Measurements from ENCODE around the gene SPTBN2.

- TF ChIP-seq CTCF (IDR thresholded peaks at IDR 0.05 in 2 of 3, conservative IDR thresholded peaks at IDR 0.05 in 1 of 3; ENCODE audit: borderline replicate concordance in 1 of 3, insufficient read depth in 1 of 3, low read depth in 2 of 3, low read length in 2 of 3) (no peak), SRF (IDR thresholded peaks at IDR 0.05; ENCODE audit: low read depth) (no peak), EZH2 (IDR thresholded peaks at IDR 0.05) (no peak)
- TF ChIP-seq, protein P1, sequence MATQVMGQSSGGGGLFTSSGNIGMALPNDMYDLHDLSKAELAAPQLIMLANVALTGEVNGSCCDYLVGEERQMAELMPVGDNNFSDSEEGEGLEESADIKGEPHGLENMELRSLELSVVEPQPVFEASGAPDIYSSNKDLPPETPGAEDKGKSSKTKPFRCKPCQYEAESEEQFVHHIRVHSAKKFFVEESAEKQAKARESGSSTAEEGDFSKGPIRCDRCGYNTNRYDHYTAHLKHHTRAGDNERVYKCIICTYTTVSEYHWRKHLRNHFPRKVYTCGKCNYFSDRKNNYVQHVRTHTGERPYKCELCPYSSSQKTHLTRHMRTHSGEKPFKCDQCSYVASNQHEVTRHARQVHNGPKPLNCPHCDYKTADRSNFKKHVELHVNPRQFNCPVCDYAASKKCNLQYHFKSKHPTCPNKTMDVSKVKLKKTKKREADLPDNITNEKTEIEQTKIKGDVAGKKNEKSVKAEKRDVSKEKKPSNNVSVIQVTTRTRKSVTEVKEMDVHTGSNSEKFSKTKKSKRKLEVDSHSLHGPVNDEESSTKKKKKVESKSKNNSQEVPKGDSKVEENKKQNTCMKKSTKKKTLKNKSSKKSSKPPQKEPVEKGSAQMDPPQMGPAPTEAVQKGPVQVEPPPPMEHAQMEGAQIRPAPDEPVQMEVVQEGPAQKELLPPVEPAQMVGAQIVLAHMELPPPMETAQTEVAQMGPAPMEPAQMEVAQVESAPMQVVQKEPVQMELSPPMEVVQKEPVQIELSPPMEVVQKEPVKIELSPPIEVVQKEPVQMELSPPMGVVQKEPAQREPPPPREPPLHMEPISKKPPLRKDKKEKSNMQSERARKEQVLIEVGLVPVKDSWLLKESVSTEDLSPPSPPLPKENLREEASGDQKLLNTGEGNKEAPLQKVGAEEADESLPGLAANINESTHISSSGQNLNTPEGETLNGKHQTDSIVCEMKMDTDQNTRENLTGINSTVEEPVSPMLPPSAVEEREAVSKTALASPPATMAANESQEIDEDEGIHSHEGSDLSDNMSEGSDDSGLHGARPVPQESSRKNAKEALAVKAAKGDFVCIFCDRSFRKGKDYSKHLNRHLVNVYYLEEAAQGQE (IDR thresholded peaks at IDR 0.05; ENCODE audit: low read depth) = no peak
Measured at GRCh38 chr11:66643745-66644437, 85.1 kb downstream of the SPTBN2 start.

Measured in HCT116 (cell line).